IPS DF 4.7 (cell line): ENCODE measurements around the gene AMH.
"Not testable (repeated sequence)": the region's sequence is repeated elsewhere in the genome, so short reads cannot be mapped to it uniquely, and the experiment has no call there.

Experiments
- DNase-seq: peaks from one replicate; pipeline ENCODE4 v3.0.0-alpha.2; 2013; ENCODE audit warnings: low spot score; ENCODE audit errors: extremely low read depth

Gene AMH

DNA sequence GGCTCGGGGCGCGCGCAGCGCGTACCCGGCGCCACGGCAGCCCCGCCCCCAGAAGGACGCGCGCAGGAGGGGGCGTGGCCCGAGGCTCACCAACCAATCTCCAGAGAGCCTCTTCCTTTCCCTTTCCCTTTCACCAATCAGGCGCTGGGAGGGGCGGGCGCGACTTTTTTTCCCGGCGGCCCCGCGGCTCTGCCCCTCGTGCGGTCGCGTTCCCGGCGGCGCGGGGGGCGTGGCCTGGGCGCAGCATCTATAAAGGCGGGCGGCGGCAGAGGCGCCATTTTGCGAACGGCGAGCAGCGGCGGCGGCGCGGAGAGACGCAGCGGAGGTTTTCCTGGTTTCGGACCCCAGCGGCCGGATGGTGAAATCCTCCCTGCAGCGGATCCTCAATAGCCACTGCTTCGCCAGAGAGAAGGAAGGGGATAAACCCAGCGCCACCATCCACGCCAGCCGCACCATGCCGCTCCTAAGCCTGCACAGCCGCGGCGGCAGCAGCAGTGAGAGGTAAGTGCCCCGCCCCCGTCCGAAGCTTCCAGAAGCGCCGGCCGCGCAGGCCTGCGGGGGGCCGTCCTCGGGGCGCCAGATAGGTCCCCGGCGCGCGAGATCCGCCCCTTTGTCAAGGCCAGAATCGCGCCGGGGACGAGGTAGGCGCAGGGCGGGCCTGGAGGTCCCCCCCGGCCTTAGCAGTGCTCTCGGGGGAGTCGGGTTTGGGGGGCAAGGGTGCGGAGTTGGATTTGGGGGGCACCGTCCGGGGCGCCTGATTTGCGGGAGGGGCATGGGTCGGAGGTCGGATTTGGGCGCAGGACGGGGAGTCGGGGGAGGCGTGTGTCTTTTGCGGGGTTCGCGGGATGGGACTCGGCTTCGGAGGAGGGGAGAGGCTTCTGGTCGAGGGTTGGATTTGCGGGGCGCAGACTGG, 20.4 kb downstream of the AMH start:
- no peak for DNase-seq

DNA sequence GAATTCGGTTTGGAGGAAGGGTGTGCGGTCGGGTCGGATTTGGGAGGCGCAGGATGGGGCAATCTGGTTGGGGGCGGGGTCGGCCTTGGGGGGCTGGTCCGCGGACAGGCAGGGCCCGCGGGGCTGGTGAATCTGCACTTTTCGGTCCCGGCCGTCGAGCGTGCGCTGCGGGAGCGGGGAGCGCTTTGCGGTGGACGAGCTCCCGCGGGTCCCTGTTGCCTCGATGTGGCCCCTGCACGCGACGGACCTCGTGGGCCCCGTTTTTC, 21.0 kb downstream of the AMH start:
- DNase-seq: no peak

DNA sequence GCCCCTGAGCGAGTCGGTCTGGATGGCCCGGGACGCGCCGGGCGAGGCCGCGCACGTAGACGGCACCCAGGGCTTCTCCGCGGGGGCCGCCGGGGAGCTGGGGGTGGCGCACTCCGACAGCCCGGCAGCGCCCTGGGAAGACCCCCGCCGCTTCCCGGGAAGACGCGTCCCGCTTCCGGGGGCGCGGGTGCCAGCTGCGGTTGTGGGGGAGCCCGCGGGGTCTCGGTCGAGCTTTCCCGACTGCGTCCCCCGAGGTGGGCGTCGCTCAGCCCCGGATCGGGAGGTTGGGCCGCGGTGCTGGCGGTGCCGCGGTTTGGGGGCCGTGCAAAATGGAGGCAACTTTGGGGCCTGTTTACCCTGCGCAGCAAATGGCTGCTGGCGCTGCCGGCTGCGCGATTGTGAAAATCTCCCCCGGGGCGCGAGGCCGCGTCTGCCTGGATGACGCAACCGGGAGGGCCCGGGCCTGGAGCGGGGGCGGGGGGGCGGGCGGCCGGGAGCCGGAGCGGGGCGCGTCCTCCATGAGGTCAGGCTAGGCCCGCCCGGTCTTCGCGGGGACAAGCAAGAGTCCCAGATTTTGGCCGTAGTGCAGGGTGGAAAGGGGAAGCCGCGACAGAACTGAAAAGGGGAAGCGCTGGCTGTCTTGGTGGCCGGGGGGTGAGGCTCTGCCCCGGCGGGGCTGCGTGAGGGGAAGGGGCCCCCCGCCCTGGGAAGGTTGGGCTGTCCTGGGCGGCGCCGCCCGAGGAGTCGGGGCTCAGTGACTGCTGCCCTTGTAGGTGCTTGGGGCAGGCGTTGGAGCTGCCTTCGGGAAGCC, 21.5 kb downstream of the AMH start:
- DNase-seq: no peak

DNA sequence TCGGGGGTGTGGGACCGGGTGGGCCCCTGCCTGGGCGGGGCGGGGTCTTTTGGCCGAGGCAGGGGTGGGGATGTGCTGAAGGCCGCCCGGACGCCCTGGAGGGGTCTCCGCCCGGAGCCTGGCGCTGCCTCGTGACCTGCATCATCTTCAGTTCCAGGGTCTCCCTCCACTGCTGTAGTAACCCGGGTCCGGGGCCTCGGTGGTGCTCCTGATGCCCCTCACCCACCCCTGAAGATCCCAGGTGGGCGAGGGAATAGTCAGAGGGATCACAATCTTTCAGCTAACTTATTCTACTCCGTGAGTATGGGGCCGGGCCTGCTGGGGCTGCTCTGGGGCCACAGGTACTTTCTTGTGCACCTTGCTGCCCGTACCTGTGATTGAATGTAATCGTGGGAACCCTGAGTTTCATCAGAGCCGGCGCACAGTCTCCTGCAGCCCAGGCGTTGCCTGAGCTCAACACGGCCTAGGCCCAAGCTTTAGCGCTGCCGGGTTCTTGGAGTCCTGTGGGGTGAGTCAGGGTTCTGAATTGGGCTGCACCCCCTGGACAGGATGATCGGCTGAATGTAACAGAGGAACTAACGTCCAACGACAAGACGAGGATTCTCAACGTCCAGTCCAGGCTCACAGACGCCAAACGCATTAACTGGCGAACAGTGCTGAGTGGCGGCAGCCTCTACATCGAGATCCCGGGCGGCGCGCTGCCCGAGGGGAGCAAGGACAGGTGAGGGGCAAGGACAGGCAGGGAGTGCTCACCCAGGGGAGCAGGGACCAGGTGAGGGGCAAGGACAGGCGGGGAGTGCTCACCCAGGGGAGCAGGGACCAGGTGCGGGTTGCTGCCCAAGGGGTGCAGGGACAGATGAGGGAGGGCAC, 22.3 kb downstream of the AMH start:
- no peak for DNase-seq

DNA sequence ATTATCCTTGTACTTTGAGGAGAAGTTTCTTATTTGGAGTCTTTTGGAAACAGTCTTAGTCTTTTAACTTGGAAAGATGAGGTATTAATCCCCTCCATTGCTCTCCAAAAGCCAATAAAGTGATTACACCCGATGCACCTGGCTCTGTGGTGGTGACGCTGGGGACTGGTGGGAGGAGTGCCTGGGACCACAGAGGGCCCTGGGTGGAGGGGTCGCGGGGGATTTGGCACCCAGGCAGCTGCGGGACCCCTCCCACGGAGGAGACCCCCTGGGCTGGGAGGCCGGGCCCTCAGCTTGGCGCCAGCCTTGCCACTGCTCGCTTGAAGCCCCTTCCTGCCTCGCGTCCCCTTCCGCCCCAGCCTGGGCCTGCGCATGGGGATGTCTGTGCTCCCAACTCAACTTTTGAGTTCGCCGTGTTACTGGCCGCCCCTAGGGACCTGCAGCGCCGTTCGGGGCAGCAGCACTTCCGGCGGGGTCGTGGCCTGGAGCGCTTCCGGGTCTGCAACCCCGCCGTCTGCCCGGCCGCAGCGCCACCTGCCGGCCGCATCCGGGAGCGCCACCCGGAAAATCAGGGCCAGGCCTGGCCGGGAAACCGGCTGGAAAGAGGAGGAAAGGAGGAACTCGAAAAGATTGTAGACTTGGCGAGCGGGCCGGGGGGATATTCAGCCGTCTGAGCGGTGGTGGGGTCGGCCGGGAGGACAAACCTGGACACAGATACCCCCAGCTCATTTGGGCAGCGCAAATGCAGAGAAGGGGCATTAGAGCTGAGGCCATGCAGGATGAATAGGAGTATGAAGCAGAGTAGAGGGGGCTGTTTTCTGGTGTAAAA, 24.4 kb downstream of the AMH start:
- no peak for DNase-seq

DNA sequence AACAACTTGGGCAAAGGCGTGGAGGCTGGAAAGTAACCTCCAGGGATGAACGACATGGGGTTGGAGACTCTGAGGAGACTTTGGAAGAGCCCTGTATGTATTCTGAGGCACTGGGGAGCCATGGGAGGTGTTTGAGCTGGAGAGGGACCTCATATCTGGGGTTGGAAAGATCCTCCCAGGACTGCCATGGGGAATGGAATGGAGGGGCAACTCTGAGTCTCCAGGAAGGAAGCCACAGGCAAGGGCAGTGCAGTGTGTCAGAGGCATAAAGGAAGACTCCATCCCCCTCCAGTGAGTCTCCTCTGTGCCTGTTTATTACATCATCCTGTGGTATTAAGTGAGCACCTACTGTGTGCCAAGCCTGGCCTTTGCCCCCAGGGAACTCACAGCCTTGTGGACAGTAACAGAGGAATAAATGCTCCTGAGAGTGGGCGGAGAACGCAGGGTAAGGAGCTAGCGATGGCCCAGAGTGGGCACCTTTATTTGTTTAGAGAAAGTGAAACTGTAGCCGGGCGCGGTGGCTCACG, 25.1 kb downstream of the AMH start:
- no peak for DNase-seq

DNA sequence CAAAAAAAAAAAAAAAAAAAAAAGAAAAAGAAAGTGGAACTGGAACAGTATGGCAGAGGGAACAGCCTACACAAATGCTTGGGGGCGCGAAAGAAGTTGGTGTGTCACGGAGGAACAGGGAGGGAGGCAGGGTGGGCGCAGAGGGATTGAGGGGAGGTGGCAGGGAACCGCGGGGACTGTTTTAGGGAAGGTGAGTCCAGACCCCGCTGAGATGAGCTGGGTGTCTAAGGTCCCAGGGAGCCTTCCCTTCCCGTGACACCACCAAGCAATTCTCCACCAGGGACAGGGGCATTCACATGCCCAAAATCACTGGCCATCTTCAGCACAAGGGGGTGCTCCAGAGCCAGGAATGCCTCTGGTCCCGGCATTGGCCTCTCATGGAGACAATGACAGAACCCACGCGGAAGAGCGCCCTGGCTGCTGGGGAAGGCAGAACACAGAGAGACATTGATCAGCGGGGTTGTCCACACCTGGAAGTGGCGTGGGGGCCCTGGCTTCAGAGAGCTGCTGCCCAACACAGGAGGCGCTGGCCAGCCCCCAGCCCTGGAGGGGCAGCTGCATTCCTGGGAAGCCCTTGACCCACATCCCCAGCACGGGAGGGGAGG, 25.9 kb downstream of the AMH start:
- no peak for DNase-seq

DNA sequence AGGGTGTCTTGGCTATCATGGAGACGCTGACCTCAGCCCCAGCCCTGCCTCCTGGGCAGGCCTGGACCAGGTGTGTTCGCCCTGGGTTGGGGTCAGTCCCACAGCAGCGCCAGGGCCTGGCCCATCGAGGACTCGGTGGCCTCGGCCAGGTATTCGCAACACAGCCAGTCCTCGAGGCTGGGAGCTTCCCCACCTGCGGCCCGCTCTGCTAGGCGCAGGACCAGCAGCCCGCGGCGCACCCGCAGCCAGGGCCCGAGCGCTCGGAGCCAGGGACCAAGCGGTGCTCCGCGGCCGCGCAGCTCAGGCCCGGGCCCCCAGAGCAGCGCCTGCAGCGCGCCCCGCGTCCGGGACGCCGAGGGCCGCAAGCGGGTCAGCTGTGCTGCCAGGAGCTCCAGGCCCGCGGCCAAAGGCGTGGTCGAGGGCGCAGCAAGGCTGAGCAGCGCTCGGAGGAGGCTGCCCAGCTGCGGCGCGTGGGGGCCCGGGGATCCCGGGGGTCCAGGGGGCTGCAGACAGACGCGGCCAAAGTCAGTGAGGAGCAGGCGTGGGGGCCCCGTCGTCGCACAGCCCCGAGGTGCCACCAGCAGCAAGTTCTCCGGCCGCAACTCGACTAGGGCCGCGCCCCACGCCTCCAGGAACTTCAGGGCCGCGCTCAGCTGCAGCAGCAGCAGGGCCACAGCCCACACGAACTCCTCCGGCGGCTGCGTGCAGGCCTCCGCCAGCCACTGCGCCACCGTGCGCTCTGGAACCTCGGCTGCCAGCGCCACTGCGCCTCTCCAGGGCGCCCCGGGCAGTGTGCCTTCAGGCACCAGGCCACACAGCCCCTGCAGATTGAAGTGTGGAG, 26.7 kb downstream of the AMH start:
- no peak for DNase-seq

DNA sequence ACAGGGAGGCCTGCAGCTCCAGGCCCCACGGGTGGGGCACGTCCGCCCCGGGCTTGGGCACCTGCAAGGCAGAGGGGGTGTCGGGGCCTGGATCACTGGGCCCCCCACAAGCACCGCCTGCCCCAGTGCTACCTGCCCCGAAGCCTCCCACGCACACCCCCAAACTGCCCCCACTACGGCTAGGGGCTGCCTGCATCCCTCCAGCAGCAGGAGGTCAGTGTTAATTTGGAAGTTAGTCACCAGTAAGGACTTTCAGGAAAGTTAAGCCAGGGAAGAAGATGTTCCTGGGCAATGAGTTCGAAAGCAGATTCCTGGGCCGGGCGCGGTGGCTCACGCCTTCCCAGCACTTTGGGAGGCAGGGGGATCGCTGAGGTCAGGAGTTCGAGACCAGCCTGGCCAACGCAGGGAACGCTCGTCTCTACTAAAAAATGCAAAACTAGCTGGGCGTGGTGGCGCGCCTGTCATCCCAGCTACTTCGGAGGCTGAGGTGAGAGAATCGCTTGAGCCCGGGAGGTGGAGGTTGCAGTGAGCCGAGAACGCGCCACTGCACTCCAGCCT, 27.4 kb downstream of the AMH start:
- no peak for DNase-seq

DNA sequence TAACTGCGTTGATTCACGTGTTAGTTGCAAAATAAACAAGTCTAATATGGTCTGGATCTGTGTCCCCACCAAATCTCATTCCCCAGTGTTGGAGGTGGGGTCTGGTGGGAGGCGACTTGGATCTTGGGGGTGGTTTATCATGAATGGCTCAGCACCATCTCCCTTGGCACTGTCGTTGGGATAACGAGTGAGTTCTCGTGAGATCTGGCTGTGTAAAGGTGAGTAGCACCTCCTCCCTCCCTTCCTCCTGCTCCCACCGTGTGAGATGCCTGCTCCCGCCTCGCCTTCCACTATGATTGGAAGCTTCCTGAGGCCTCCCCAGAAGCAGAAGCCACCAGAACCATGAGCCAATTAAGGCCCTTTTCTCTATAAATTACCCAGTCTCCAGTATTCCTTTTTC, 28.0 kb downstream of the AMH start:
- DNase-seq: no peak

DNA sequence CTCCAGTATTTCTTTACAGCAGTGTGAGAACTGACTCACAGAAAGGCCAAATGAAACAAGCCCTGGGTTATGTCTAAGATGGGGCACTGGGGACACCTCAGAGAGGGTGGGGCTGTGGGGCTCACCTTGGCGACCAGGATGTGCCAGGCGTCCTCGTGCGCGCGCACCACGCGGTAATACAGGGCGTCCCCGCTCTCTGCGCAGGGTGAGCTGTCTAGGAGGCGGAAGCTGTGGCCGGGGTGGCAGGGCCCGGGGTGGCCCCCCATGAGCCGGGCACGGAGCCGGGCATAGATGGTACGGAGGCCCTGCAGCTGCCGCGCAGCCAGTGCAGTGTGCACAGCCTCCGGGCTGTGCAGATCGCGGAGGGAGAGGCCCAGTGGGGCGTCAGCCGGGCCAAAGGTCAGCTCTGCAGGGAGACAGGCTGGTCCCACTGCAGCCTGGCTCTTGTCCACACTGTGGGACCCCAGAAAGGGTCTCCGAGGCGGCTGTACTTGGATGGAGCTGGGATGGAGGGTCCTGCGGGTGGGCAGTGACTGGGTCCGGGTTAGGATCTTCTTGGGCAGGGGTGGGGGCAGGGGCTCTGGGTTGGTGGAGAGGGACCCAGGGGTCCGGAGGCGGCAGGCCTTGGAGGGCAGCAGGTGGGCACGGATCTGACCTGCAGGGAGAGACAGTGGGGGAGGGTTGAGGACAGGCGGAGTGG, 29.5 kb downstream of the AMH start:
- DNase-seq: no peak

DNA sequence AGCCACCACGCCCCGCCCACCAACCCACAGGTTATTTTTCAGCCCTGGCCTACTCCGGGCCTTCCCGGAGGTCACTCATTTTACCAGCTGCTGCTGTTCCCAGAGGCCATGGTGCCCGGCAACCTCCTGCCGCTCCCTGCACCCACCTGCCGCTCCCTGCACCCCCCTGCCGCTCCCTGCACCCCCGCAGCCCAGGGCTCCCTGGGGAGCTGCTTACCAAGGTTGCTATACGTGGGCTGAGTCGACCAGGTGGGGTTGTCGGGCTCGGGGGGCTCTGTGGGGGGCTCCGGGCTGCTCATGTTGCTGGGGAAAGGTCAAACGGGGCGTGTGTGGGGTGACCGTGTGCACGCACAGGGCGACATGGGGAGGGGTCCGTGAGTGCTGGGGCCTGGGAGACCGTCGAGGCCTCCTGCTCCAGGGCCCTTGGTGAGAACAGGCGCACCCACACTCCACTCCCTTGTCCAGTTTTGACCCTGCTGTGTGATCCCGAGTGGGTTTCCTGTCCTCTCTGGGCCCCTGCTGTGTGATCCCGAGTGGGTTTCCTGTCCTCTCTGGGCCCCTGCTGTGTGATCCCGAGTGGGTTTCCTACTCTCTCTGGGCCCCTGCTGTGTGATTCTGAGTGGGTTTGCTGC, 31.6 kb downstream of the AMH start:
- DNase-seq: no peak

DNA sequence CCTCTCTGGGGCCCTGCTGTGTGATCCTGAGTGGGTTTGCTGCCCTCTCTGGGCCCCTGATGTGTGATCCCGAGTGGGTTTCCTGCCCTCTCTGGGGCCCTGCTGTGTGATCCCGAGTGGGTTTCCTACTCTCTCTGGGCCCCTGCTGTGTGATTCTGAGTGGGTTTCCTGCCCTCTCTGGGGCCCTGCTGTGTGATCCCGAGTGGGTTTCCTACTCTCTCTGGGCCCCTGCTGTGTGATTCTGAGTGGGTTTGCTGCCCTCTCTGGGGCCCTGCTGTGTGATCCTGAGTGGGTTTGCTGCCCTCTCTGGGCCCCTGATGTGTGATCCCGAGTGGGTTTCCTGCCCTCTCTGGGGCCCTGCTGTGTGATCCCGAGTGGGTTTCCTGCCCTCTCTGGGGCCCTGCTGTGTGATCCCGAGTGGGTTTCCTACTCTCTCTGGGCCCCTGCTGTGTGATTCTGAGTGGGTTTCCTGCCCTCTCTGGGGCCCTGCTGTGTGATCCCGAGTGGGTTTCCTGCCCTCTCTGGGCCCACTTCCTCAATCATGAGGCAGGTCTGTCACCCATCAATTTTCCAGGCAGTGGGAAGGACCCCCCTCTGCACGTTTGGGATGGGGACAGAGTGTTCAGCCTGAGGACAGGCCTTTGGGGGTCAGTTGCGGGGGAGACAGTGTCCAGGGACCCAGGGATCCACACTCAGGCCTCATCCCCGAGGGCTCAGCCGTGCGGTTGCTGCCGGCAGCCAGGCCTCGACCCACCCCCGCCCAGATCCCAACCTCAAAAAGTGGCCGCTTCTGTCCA, 32.3 kb downstream of the AMH start:
- DNase-seq: not testable (repeated sequence)

DNA sequence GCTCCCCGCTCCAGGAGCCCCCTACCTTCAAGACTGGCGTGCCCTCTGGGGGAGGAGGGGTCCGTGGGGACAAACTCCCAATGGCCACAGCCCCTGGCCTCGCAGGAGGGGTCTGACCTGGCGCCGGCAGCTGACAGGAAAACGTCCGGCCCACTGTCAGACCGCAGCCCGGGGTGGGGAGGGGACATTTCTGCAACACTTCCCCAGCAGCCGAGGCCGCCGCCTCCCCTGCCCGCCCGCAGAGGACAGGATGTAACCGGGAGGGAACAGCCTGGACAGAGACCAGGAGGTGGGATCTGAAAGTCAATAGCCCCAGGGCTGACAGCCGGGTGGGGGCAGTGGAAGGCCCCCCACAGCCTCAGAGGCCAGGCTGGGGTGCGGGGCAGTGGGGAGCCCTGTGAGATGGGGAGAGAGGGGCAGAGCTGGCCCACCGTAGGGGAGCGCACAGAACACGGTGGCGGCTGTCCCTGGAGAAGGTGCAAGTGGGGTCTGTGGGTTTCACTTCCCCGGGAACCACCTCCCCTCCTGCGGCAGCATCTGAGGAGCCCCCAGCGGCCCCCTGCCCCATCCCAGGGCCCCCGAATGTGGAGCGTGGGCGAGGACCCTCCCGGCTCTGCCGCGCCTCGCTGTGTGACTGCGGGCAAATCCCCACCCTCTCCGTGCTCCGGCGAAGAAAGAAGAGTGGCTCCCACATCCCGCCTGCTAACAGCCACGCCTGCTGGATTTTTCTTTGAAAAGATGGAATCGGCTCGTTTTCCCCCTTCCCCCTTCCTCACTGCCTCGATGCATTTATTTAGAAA, 33.1 kb downstream of the AMH start, which contains the start of gene PEAK3:
Gene PEAK3 (minus strand): TSS at position 114 of the 800 bp plus-strand sequence. CDS start 1,244 bp downstream, outside the sequence.
- no peak for DNase-seq

DNA sequence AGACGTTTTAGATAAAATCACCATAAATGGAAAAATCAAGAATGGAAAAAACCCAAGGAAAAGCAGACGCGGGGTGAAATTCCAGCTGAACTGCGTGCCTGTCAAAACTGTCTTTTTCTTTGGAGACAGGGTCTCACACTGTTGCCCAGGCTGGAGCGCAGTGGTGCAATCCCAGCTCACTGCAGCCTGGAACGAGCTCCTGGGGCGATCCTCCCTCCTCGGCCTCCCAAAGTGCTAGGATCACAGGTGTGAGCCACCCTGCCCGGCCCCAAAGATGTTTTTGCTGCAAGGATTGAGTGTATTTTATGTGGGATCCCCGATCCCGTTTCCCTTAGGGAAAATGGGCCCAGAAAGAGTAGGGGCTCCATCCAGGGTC, 33.7 kb downstream of the AMH start:
- DNase-seq: no peak

DNA sequence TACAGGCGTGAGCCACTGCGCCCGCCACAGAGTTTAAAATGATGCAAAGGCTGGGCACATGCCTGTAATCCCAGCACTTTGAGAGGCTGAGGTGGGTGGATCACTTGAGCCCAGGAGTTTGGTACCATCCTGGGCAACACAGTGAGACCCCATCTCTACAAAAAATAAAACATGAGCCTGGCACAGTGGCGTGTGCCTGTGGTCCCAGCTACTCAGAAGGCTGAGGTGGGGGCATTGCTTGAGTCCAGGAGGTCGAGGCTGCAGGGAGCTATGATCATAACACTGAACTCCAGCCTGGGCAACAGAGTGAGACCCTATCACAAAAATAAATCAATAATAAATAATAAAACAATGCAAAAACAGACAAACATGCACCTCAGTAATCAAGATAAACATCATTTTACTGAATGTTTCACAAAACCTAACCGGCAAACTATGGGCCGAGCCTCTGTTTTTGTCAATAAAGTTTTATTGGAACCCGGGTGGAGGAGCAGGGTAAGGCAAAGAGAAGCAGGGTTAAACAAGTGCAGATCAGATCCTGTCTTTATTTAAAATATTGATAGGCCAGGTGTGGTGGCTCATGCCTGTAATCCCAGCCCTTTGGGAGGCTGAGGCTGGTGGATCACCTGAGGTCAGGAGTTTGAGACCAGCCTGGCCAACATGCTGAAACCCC, 34.8 kb downstream of the AMH start:
- DNase-seq: no peak
